GM20000 (cell line): ENCODE data around the gene STXBP3.

Source experiments
- DNase-seq: peaks from one replicate; pipeline ENCODE4 v3.0.0; 2012; ENCODE audit warnings: low spot score
- CTCF ChIP-seq: IDR thresholded peaks from 2 replicates; pipeline ENCODE4 v1.5.1; 2012; ENCODE audit warnings: mild to moderate bottlenecking, control low read depth; ENCODE audit errors: extremely low read depth, missing control alignments

Gene STXBP3

GRCh38 chr1:108708691-108709660 is 37.5 kb upstream of the STXBP3 start:
- DNase-seq, result peak; percentile 15

GRCh38 chr1:108712606-108713150 is 33.8 kb upstream of the STXBP3 start, which contains the start of gene FNDC7:
FNDC7 (plus strand) TSS chr1:108712908; CDS start chr1:108712934, 26 bp downstream.
- DNase-seq, result no peak
- no peak for TF ChIP-seq CTCF

More at GRCh38 chr1:108708691-108709660, 37.5 kb upstream of the STXBP3 start:
- peak; percentile 10 for TF ChIP-seq CTCF

- DNase-seq, result no peak
- TF ChIP-seq CTCF, result no peak
Observed at GRCh38 chr1:108715932-108716331, 30.5 kb upstream of the STXBP3 start.

- no peak for DNase-seq
- no peak for TF ChIP-seq CTCF
Observed at GRCh38 chr1:108716437-108717230, 29.8 kb upstream of the STXBP3 start.

GRCh38 chr1:108717774-108718316 is 28.6 kb upstream of the STXBP3 start:
- DNase-seq, result no peak
- TF ChIP-seq CTCF, result no peak

GRCh38 chr1:108718927-108719655 is 27.4 kb upstream of the STXBP3 start:
- no peak for TF ChIP-seq CTCF
- no peak for DNase-seq
